NB4 (cell line): ENCODE data around the gene ADH6.

ENCODE experiments used
- CTCF ChIP-seq: IDR thresholded peaks from one replicate; pipeline ENCODE4 v1.5.1; 2012; ENCODE audit warnings: low read depth, low read length
- MAX ChIP-seq: IDR thresholded peaks from 2 replicates; pipeline ENCODE4 v1.6.1; 2011; ENCODE audit warnings: low read depth, low read length
- POLR2A ChIP-seq: IDR thresholded peaks from 2 replicates; pipeline ENCODE4 v1.6.1; 2011; ENCODE audit warnings: mild to moderate bottlenecking; ENCODE audit not compliant: insufficient read length; ENCODE audit errors: extremely low read depth

- TF ChIP-seq CTCF (no peak), POLR2A (no peak), MAX (no peak)
Observed at GRCh38 chr4:99248714-99249113, 29.7 kb upstream of the ADH6 start.
